WI38 (cell line): Measurements from ENCODE around the gene ASIC4.

Experiments
- H3K4me3 ChIP-seq: 2 replicates; pipeline ENCODE4 v1.5.1; 2011; ENCODE audit warnings: low read depth, mild to moderate bottlenecking, control low read depth, low read length
- TF ChIP-seq, protein P1 (sequence below): IDR thresholded peaks from 2 replicates; pipeline ENCODE4 v1.5.1; 2012; ENCODE audit warnings: low read depth, mild to moderate bottlenecking, control low read depth, low read length

ASIC4 gene

GRCh38 chr2:219569041-219569440 lies 54.8 kb downstream of the ASIC4 start:
- no peak overlapping the region for H3K4me3 ChIP-seq
- TF ChIP-seq, protein P1, sequence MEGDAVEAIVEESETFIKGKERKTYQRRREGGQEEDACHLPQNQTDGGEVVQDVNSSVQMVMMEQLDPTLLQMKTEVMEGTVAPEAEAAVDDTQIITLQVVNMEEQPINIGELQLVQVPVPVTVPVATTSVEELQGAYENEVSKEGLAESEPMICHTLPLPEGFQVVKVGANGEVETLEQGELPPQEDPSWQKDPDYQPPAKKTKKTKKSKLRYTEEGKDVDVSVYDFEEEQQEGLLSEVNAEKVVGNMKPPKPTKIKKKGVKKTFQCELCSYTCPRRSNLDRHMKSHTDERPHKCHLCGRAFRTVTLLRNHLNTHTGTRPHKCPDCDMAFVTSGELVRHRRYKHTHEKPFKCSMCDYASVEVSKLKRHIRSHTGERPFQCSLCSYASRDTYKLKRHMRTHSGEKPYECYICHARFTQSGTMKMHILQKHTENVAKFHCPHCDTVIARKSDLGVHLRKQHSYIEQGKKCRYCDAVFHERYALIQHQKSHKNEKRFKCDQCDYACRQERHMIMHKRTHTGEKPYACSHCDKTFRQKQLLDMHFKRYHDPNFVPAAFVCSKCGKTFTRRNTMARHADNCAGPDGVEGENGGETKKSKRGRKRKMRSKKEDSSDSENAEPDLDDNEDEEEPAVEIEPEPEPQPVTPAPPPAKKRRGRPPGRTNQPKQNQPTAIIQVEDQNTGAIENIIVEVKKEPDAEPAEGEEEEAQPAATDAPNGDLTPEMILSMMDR = no peak

DNA sequence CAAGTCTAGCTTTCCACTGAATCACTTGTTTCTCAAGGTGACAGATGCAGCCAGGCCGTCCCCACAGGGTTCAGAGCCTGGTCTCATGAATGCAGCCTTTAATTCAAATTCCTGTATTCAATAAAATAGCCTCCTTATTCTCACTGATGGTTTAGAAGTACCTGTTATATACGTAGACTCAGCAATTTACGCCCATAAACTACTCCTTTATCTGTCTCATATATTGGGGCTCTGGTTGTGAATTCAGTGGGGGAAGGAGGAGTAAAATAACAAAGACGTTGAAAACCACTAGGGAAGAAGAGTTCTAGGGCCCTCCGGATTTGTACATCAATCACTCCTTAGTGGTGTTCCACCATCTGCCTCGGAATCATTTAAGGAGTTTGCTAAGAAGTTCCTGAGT lies 55.4 kb downstream of the ASIC4 start:
- H3K4me3 ChIP-seq = no peak overlapping the region; the same call in 1 of the 2 replicates

GRCh38 chr2:219570194-219570923 lies 56.1 kb downstream of the ASIC4 start:
- TF ChIP-seq, protein P1 = no peak
- H3K4me3 ChIP-seq = peak overlapping the region; percentile 63

More for the DNA sequence above, 55.4 kb downstream of the ASIC4 start:
- TF ChIP-seq, protein P1 = no peak

- peak overlapping the region; percentile 63 for H3K4me3 ChIP-seq
- TF ChIP-seq, protein P1 = no peak
These were observed 56.6 kb downstream of the ASIC4 start for GRCh38 chr2:219570924-219571310.

DNA sequence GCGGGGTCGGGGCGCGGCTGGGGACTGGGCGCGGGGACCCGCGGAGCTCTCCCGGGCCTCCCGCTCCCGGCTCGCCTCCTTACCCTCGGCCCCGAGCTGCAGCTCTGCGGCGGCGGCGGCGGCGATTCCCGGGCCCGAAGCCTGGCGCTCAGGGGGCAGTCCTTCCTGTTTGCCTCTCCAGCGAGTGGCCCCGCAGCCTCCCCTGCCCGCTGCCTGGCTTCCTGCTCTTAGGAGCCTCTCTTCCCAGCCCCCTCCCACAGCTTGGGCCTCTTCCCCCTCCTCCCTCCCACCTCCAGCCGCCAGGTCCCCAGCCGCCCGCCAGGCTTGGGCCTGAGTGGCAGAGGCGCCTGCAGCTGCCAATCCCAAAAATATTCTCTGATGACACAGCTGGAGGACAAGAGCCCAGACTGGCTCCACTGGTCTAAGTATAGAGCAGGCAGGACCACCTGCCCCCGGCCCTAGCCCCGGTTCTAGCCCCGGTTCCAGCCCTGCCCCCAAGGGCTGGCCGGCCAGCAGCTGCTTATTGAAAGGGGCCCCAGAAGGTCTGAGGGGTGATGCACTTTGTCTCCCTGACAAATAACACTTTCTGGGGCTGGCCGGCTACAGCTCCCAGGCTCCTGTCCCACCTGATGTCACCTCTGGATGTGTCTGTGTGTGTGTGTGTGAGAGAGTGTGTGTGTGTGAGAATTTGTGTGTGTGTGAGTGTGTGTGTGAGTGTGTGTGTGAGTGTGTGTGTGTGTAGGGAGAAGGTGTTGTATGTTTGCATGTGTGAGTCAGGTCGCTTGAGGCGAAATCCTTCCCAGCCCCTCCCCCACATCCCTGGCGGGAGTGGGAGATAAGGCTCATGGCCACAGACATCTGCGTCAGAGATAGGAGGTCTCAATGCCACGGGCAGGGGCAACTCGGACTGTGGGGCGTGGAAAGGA lies 57.3 kb downstream of the ASIC4 start, which contains the start of gene OBSL1:
TSS of gene OBSL1 (minus strand) at position 229 of the 926 bp plus-strand sequence. CDS start 307 bp downstream, outside the sequence.
- H3K4me3 ChIP-seq = peak within 1 kb of the TSS; percentile 63
- TF ChIP-seq, protein P1 = no peak

DNA sequence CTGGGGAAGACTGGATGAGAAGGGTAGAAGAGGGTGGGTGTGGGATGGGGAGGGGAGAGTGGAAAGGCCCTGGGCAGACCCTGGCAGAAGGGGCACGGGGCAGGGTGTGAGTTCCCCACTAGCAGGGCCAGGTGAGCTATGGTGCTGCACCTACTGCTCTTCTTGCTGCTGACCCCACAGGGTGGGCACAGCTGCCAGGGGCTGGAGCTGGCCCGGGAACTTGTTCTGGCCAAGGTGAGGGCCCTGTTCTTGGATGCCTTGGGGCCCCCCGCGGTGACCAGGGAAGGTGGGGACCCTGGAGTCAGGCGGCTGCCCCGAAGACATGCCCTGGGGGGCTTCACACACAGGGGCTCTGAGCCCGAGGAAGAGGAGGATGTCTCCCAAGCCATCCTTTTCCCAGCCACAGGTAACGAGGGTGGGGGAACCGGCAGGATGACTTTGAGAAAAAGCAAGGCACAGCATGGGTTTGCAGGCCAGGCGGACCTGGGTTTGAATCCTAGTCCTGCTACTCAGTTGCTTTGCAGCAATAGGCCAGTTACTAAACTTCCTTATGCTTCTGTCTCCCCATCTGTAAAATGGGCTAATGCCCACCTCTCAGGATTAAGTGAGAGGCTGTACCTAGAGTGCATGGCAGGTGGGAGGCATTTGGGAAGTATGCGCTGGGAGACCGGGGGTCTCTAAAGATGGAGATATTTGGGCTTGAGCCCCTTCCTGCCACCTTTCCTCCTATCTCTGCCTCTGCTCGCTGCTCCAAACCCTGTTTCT lies 58.1 kb downstream of the ASIC4 start, which contains the start of gene INHA:
TSS of gene INHA (plus strand) at position 74 of the 765 bp plus-strand sequence. CDS start at position 139, 65 bp downstream.
- peak within 1 kb of the TSS; percentile 63 for H3K4me3 ChIP-seq
- TF ChIP-seq, protein P1 = no peak
